ENCODE results near the gene PGM3. TPM values are rescaled to one million over a fixed set of nuclear protein-coding genes. Genes with fewer than 3 reads are reported as not detected.

PGM3 gene
- total RNA-seq, 1 donor: 23.9 TPM

Other genes with a start within 250 kb of the PGM3 start
- 6.5 TPM for gene UBE3D, start 127.4 kb downstream of the PGM3 start, total RNA-seq
- gene DOP1A, start 125.6 kb downstream of the PGM3 start, total RNA-seq: 29.0 TPM
- gene RWDD2A, start 92 bp upstream of the PGM3 start, total RNA-seq: 2.1 TPM
- 1.3 TPM for gene ME1, start 237.8 kb upstream of the PGM3 start, total RNA-seq

Measured in mononuclear cell (primary cell).